CD4-positive, alpha-beta T cell treated with Interleukin-4 for 4 hours (primary cell): ENCODE results near the gene PUM1.

Experiments
- DNase-seq: peaks from one replicate; pipeline ENCODE4 v3.0.0-alpha.2; 2020

PUM1 gene

GRCh38 chr1:30887485-30888315 lies 177.8 kb downstream of the PUM1 start:
- DNase-seq: no peak

GRCh38 chr1:30886710-30887428 lies 178.6 kb downstream of the PUM1 start:
- no peak for DNase-seq

- no peak for DNase-seq
Measured at GRCh38 chr1:30885570-30886522, 179.7 kb downstream of the PUM1 start.

GRCh38 chr1:30884723-30885122 lies 180.8 kb downstream of the PUM1 start:
- DNase-seq: no peak

- no peak for DNase-seq
Measured at GRCh38 chr1:30883389-30884172, 181.9 kb downstream of the PUM1 start.

- no peak for DNase-seq
Measured at GRCh38 chr1:30882678-30883388, 182.7 kb downstream of the PUM1 start.
